GM12878 (cell line): ENCODE results near the gene CEP128.

Source experiments
- ATF3 ChIP-seq: IDR thresholded peaks from 2 replicates; pipeline ENCODE4 v1.6.1; 2011; ENCODE audit warnings: low read depth, mild to moderate bottlenecking, low read length, moderate library complexity, borderline replicate concordance; ENCODE audit errors: extremely low read depth
- BHLHE40 ChIP-seq, 2 experiments: fragments of 450-650 bp in 1 of 2; IDR thresholded peaks; 2 replicates each; pipeline ENCODE4 v1.6.1; 2011 to 2017; ENCODE audit warnings: low read depth in 2 of 2, borderline replicate concordance in 1 of 2, improper control_type of control experiment in 1 of 2, low read length in 1 of 2, mild to moderate bottlenecking in 1 of 2
- CHD4 ChIP-seq: fragments of 200-600 bp; sonication (generic); IDR thresholded peaks from 2 replicates; pipeline ENCODE4 v1.6.1; 2016; ENCODE audit warnings: mild to moderate bottlenecking
- CREB1 ChIP-seq: IDR thresholded peaks from 2 replicates; pipeline ENCODE4 v1.6.1; 2012; ENCODE audit warnings: low read depth, mild to moderate bottlenecking, inconsistent platforms
- CTCF ChIP-seq, 3 experiments: IDR thresholded peaks in 2 of 3; conservative IDR thresholded peaks in 1 of 3; 2 replicates each; pipeline ENCODE4 v1.5.1; 2011; ENCODE audit warnings: low read depth in 3 of 3, low read length in 3 of 3, mild to moderate bottlenecking in 3 of 3, control low read depth in 2 of 3, moderate library complexity in 2 of 3, inconsistent platforms in 1 of 3, mixed read lengths in 1 of 3; ENCODE audit not compliant: control insufficient read depth in 2 of 3, insufficient read depth in 1 of 3; ENCODE audit errors: extremely low read depth in 1 of 3
- EZH2 ChIP-seq: IDR thresholded peaks from 2 replicates; pipeline ENCODE4 v1.6.1; 2012; ENCODE audit warnings: low read depth, mild to moderate bottlenecking, control low read depth, inconsistent platforms, low read length, borderline replicate concordance; ENCODE audit not compliant: control insufficient read depth
- FOXM1 ChIP-seq: IDR thresholded peaks from 2 replicates; pipeline ENCODE4 v1.6.1; 2012; ENCODE audit warnings: low read depth, mild to moderate bottlenecking, inconsistent platforms, low read length, moderate library complexity
- GABPA ChIP-seq: IDR thresholded peaks from 2 replicates; pipeline ENCODE4 v1.6.1; 2014; ENCODE audit warnings: antibody characterized with exemption, low read depth, mild to moderate bottlenecking, inconsistent platforms
- HSF1 ChIP-seq: fragments of 150-350 bp; IDR thresholded peaks from 2 replicates; pipeline ENCODE4 v1.6.1; 2014; ENCODE audit warnings: mild to moderate bottlenecking, low read depth, low read length
- IKZF1 ChIP-seq: fragments of 450-650 bp; conservative IDR thresholded peaks from 2 replicates; pipeline ENCODE4 v1.6.1; 2017; ENCODE audit warnings: antibody characterized with exemption, mild to moderate bottlenecking
- JUND ChIP-seq: IDR thresholded peaks from 2 replicates; pipeline ENCODE4 v1.6.1; 2012; ENCODE audit warnings: low read depth, mild to moderate bottlenecking, low read length, improper control_type of control experiment, moderate library complexity
- MXI1 ChIP-seq: fragments of 150-350 bp; IDR thresholded peaks from 2 replicates; pipeline ENCODE4 v1.6.1; 2011; ENCODE audit warnings: low read depth, mild to moderate bottlenecking, inconsistent platforms, low read length, improper control_type of control experiment
- POLR2A ChIP-seq: IDR thresholded peaks from 2 replicates; pipeline ENCODE4 v1.6.1; 2011; ENCODE audit warnings: low read depth, mild to moderate bottlenecking, low read length
- TAF1 ChIP-seq: IDR thresholded peaks from 2 replicates; pipeline ENCODE4 v1.6.1; 2011; ENCODE audit warnings: mild to moderate bottlenecking, low read depth, low read length, borderline replicate concordance

GRCh38 chr14:80538633-80539375, 402.7 kb downstream of the CEP128 start:
- TF ChIP-seq FOXM1, result no peak
- no peak for TF ChIP-seq EZH2
- no peak for TF ChIP-seq HSF1
- TF ChIP-seq CHD4, result no peak
- TF ChIP-seq JUND, result no peak
- TF ChIP-seq CTCF (IDR thresholded peaks at IDR 0.05 in 2 of 3, conservative IDR thresholded peaks at IDR 0.05 in 1 of 3; ENCODE audit: control insufficient read depth in 2 of 3, extremely low read depth in 1 of 3, insufficient read depth in 1 of 3, low read depth in 3 of 3, low read length in 3 of 3), result no peak
- no peak for TF ChIP-seq ATF3
- TF ChIP-seq BHLHE40 (IDR thresholded peaks at IDR 0.05; ENCODE audit: borderline replicate concordance in 1 of 2, low read depth in 2 of 2, low read length in 1 of 2), result no peak
- no peak for TF ChIP-seq GABPA
- no peak for TF ChIP-seq MXI1
- no peak for TF ChIP-seq CREB1
- TF ChIP-seq POLR2A, result no peak
- TF ChIP-seq TAF1, result no peak
- TF ChIP-seq IKZF1, result no peak
